SJSA1 (cell line): Measurements from ENCODE around the gene HOXA3. TPM values are rescaled to one million over a fixed set of nuclear protein-coding genes. Genes with fewer than 3 reads are reported as not detected.

ENCODE experiments used
- DNase-seq, 2 experiments: peaks; one replicate each; pipeline ENCODE4 v3.0.0-alpha.2; 2015 to 2020; ENCODE audit warnings: low spot score in 2 of 2, low read depth in 1 of 2
- H3K27ac ChIP-seq: fragments of 250-450 bp; sonication (Bioruptor Pico); 2 replicates; pipeline ENCODE4 v1.5.1; 2020; ENCODE audit warnings: mild to moderate bottlenecking, moderate library complexity
- H3K27me3 ChIP-seq: fragments of 250-450 bp; sonication (Bioruptor Pico); replicated peaks from 2 replicates; pipeline ENCODE4 v1.5.1; 2020; ENCODE audit warnings: mild to moderate bottlenecking, moderate library complexity
- H3K36me3 ChIP-seq: fragments of 250-450 bp; sonication (Bioruptor Pico); 2 replicates; pipeline ENCODE4 v1.5.1; 2020; ENCODE audit warnings: mild to moderate bottlenecking
- H3K4me1 ChIP-seq: fragments of 250-450 bp; sonication (Bioruptor Pico); replicated peaks from 2 replicates; pipeline ENCODE4 v1.6.1; 2021; ENCODE audit warnings: mild to moderate bottlenecking
- H3K4me3 ChIP-seq: fragments of 250-450 bp; sonication (Bioruptor Pico); 2 replicates; pipeline ENCODE4 v1.5.1; 2020; ENCODE audit warnings: mild to moderate bottlenecking
- H3K9me3 ChIP-seq: fragments of 250-450 bp; sonication (Bioruptor Pico); replicated peaks from 2 replicates; pipeline ENCODE4 v1.5.1; 2020; ENCODE audit warnings: mild to moderate bottlenecking
- total RNA-seq: library from RNA; depleted of rRNA; stranded (reverse); fragments of >200 nt; shearing (Covaris generic); gene quantifications from 2 replicates; pipeline ENCODE4 v1.2.3, GENCODE V29; 2014; rRNA removed

Gene HOXA3
- total RNA-seq, 1 experiment from 2014 or later = 1.8 TPM

DNA sequence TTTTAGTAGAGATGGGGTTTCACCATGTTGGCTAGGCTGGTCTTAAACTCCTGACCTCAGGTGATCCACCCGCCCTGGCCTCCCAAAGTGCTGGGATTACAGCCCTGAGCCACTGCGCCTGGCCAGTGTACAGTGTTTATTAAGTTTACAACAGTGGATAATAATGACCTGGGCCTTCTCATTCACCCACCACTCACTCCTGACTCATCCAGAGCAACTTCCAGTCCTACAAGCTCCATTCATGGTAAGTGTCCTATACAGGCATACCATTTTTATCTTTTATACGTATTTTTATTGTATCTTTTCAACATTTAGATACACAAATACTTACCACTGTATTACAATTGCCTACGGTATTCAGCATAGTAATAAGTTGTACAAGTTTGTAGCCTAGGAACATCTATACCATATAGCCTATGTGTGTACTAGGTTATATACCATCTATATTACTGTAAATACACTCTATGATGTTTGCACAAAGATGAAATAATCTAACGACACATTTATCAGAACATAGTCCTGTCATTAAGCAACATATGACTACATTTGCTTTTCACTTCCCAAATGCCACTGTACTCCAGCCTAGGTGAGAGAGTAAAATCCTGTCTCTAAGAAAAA is 73.7 kb downstream of the HOXA3 start:
- no peak overlapping the region for H3K27ac ChIP-seq
- H3K4me3 ChIP-seq = no peak overlapping the region
- no peaks in the 10 kb centered on the region for H3K36me3 ChIP-seq
- H3K27me3 ChIP-seq = no peaks in the 10 kb centered on the region
- peaks cover 44% of the 10 kb centered on the region for H3K4me1 ChIP-seq
- DNase-seq = no peak
- H3K9me3 ChIP-seq = no peaks in the 10 kb centered on the region

DNA sequence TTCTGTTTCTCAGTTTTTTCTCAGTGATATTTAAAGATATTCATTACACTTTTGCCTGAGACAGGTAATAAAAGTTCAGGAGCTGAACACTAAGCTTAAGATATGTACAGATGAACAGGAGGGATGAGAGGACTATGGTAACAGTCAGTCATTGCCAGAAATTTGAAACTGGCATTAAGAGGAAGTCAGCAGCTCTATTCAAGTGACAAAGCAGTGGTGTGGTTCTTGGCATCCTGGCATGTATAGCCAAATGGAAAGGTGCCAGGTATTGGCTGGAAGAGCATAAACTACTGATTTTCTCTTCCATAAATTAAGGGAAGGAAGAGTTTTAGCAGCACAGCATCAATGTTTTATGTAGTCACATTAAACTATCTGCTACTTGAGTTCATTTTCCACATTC is 79.3 kb downstream of the HOXA3 start:
- Histone ChIP-seq H3K4me1 (no peaks in the 10 kb centered on the region), H3K27me3 (no peaks in the 10 kb centered on the region), H3K9me3 (no peaks in the 10 kb centered on the region), H3K27ac (no peak overlapping the region), H3K36me3 (no peaks in the 10 kb centered on the region), H3K4me3 (no peak overlapping the region)
- no peak for DNase-seq

DNA sequence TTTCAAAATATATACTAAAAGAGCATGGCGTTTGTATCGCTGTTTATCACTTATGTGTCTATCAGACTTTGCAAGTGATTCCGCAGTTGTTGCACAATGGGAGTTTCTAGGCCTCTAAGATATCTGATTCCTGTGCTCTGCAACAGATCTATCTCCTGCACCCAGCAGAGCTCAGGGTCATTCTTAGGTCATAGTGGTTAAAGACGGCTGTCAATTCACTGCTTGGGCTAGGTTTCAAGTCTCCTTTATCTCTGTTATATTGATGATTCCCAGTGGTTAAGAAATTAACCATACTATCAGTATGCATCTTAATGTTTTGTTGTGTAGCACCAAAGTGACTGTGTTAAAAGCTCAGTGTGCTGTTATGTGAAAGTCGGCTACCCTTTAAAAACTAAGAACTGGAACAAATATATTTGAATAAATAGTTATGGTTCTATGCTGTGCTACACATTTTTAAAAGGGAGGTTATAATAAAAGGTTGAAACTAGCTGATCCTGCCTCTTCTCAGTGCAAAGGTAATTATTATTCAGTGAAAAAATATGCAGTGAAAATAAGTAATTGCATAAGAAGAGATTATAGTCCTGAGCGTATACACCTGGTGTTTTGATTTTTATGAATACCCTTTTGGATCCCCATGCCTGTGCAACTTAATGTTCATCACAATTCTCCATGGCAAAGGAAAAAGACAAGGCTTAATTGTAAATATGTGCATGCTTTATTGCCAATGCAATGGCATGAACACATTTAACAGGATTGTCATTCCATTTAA is 80.6 kb downstream of the HOXA3 start:
- Histone ChIP-seq H3K4me3 (no peak overlapping the region), H3K9me3 (no peaks in the 10 kb centered on the region), H3K27me3 (no peaks in the 10 kb centered on the region), H3K27ac (no peak overlapping the region), H3K4me1 (no peaks in the 10 kb centered on the region), H3K36me3 (no peaks in the 10 kb centered on the region)
- no peak for DNase-seq

DNA sequence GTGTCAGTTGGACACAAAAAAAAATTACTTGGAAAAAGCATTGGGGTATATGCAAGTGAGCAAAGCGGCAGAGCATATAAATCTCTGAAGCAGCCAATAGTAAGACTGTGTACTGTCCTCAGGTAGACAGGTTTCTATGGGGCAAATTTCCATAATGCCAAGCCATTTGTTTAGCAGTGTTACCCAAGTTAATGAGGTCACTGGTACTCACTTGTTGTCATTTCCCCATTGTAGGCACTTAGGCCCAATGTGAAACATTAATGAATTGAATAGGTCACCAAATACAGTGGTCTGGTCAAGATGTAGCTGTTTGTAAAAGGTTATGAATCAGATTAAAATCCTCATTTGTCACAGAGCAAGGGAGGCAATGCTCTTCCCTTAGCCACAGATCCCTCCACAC is 84.1 kb downstream of the HOXA3 start:
- H3K27ac ChIP-seq = no peak overlapping the region
- H3K36me3 ChIP-seq = no peaks in the 10 kb centered on the region
- peaks cover 11% of the 10 kb centered on the region for H3K4me1 ChIP-seq
- no peaks in the 10 kb centered on the region for H3K27me3 ChIP-seq
- no peaks in the 10 kb centered on the region for H3K9me3 ChIP-seq
- no peak overlapping the region for H3K4me3 ChIP-seq
- DNase-seq = no peak

DNA sequence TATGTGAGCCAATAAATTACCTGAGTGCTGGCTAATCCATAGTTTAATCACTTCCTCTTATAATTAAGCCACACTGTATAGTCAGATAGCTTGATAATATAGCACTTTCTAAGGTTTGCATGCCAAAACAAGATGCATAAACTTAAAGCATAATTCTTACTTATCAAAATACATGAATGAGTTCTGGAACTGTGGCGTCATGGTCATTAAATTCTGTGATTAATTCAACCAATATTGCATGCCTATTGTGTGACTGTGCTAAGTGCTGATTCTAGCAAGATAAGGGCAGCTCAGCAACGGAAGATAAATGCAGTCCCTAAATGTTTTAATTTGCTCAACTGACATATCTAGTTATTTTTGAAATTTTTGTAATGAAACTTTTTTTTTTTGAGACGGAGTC is 86.2 kb downstream of the HOXA3 start:
- H3K36me3 ChIP-seq = no peaks in the 10 kb centered on the region
- H3K9me3 ChIP-seq = no peaks in the 10 kb centered on the region
- H3K27me3 ChIP-seq = no peaks in the 10 kb centered on the region
- no peak overlapping the region for H3K4me3 ChIP-seq
- no peak for DNase-seq
- H3K4me1 ChIP-seq = peaks cover 11% of the 10 kb centered on the region
- H3K27ac ChIP-seq = no peak overlapping the region

DNA sequence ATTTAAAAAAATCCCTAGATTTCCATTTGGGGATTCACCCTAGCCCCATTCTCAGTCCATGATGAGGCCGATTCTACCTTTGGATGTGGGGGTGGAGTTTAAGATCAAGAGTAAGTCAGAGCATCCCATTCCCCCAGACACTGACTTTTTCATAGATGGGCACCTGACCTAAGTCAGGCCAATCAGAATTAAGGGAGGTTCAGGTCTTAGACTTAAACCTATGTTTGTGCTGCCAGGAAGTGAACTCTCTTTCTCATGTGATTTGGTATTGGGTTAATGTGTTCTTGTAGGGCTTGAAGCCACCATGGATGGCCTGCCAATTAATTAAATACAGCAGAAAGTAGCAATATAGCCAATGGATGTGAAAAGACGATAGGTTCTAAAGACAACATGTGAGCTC is 86.7 kb downstream of the HOXA3 start:
- Histone ChIP-seq H3K9me3 (no peaks in the 10 kb centered on the region), H3K4me3 (no peak overlapping the region), H3K36me3 (no peaks in the 10 kb centered on the region), H3K4me1 (peaks cover 11% of the 10 kb centered on the region), H3K27ac (no peak overlapping the region), H3K27me3 (no peaks in the 10 kb centered on the region)
- DNase-seq = no peak

DNA sequence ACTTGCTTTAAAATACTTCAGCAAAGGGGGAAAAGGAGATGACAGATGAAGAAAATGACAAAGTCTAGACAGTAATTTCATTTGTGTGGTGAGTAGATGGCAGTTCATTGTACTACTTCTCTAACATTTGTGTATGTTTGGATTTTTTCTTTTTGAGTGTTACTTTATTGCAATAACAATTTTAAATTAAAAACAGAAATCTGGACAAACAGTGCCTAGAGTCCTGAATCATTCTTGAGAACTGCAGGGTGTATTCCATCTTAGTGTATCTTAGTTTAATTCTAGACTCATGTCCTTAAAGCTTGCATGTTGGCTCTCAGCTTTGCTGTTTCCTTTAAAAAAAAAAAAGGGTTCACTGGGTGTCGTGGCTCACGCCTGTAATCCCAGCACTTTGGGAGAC is 87.7 kb downstream of the HOXA3 start:
- DNase-seq = no peak
- no peaks in the 10 kb centered on the region for H3K27me3 ChIP-seq
- H3K4me1 ChIP-seq = peaks cover 11% of the 10 kb centered on the region
- H3K36me3 ChIP-seq = no peaks in the 10 kb centered on the region
- no peaks in the 10 kb centered on the region for H3K9me3 ChIP-seq
- no peak overlapping the region for H3K4me3 ChIP-seq
- H3K27ac ChIP-seq = no peak overlapping the region

DNA sequence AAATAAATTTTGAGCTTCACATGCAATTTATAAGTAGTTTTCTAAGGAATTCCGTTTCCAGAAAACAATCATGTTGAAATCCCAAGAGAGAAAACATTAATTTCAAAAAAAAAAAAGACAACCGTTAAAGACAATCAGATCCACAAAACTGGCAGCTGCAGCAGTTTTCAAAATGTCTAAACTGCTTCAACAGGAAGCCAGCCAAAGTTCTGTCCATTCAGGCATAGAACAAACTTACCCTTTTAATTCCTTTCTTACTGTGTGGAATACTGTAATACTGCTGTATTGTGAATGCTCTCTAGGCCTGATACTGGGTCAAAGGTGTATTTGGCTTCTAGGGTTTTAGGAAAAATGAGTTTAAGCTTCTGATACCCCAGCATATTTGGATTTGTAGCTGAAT is 88.2 kb downstream of the HOXA3 start:
- no peak for DNase-seq

DNA sequence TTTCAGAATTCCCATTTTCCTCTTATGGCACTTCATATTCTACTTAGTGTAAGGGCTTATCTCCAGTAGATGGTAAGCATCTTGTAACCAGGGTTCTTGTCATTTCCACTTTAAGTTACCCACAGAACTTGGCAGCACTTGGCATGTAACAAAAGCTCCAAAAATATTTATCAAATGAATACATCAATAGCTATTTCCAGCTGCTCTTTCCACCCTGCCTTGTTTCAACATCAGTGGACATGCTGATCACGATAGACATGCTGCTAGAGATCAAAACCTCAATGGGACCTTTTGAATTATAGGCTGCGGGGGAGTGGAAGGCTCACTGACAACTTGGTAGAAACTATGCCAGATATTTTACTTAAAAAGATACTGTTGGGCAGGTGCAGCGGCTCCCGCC is 89.4 kb downstream of the HOXA3 start:
- no peaks in the 10 kb centered on the region for H3K36me3 ChIP-seq
- H3K27ac ChIP-seq = no peak overlapping the region
- H3K4me1 ChIP-seq = peaks cover 11% of the 10 kb centered on the region
- no peak overlapping the region for H3K4me3 ChIP-seq
- H3K9me3 ChIP-seq = no peaks in the 10 kb centered on the region
- no peak for DNase-seq
- H3K27me3 ChIP-seq = no peaks in the 10 kb centered on the region

More for the DNA sequence above, 88.2 kb downstream of the HOXA3 start:
- Histone ChIP-seq H3K4me3 (no peak overlapping the region), H3K36me3 (no peaks in the 10 kb centered on the region), H3K4me1 (peaks cover 11% of the 10 kb centered on the region), H3K27me3 (no peaks in the 10 kb centered on the region), H3K9me3 (no peaks in the 10 kb centered on the region), H3K27ac (no peak overlapping the region)

Other genes starting within 250 kb of the HOXA3 start
- 2.0 and 5.8 TPM in 2 replicates for gene HOXA1, start 56.6 kb downstream of the HOXA3 start, total RNA-seq
- gene HOXA2, start 49.9 kb downstream of the HOXA3 start, total RNA-seq = 0.47 and 2.3 TPM in 2 replicates
- 0.58 TPM in 1 of 2 replicates, not detected in the other for gene HOXA4, start 21.8 kb downstream of the HOXA3 start, total RNA-seq
- gene HOXA5, start 8.9 kb downstream of the HOXA3 start, total RNA-seq = 0.79 and 0.81 TPM in 2 replicates
- gene HOXA6, start 4.8 kb downstream of the HOXA3 start, total RNA-seq = 0.79 TPM in 1 of 2 replicates, not detected in the other
- gene HOXA7, start 4.1 kb upstream of the HOXA3 start, total RNA-seq = 0.09 and 2.9 TPM in 2 replicates
- gene HOXA9, start 13.0 kb upstream of the HOXA3 start, total RNA-seq = 7.0 and 16.3 TPM in 2 replicates
- 8.6 and 15.5 TPM in 2 replicates for gene HOXA10, start 21.7 kb upstream of the HOXA3 start, total RNA-seq
- 4.4 and 5.9 TPM in 2 replicates for gene HOXA11, start 32.6 kb upstream of the HOXA3 start, total RNA-seq
- 1.7 and 2.5 TPM in 2 replicates for gene HOXA13, start 47.5 kb upstream of the HOXA3 start, total RNA-seq
- gene EVX1, start 90.2 kb upstream of the HOXA3 start, total RNA-seq = not detected in 2 replicates